SH-SY5Y (cell line): Measurements from ENCODE around the gene TULP4.

Source experiments
- GATA2 ChIP-seq: IDR thresholded peaks from 2 replicates; pipeline ENCODE4 v1.6.1; 2011; ENCODE audit warnings: mild to moderate bottlenecking, low read depth, low read length
- GATA3 ChIP-seq: IDR thresholded peaks from 2 replicates; pipeline ENCODE4 v1.6.1; 2011; ENCODE audit warnings: low read depth, mild to moderate bottlenecking, low read length, moderate library complexity

DNA sequence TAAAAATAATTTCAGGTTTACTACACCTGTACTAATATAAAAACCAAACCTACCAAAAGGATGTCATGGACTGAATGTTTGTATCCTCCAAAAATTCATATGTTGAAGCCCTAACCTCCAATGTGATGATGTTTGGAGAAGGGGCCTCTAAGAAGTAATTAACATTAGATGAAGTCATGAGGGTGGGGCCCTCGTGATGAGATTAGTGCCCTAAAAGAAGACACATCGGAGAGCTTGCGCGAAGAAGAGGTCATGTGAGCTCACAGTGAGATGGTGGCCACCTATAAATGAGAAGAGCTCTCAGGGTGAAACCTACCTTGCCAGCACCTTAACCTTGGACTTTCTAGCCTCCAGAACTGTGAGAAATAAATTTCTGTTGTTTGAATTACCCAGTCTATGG lies 20.8 kb downstream of the TULP4 start:
- no peak for TF ChIP-seq GATA2
- no peak for TF ChIP-seq GATA3
